ENCODE measurements around the gene CAMK1. TPM values are rescaled to one million over a fixed set of nuclear protein-coding genes. Genes with fewer than 3 reads are reported as not detected.
A peak's percentile ranks its signal among the peaks of the same experiment; 100 is the strongest.

The CAMK1 gene
- total RNA-seq, 2 experiments from 2014 or later: 0.74 to 1.1 TPM

DNA sequence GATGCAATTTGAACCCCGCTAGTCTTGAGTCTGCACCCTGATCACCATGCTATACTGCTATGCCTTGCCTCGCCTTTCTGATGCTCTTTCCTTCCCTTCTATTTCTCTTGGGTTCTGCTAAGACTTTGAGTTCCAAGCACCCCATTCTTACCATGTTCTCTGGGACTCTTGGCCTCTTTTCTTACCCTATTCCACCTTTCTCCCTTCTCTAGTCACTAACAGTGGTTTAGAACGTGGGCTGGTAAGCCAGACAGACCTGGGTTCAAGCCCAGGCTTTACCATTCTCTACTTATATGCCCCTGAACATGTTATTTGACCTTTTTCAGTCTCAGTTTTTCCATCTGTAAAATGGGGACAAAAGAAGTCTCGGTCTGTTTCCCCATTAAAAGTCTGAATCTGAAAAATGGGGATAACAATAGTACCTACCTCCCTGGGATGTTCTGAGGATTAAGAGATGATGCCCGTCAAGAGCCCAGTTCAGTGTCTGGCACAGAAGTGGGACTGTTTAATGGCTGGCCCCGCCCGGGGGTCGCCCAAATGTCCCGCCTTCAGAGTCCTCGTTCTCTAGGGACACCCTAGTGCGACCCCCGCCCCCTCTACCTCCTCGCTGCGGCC, 22.1 kb upstream of the CAMK1 start:
- Histone ChIP-seq H3K4me1 (ENCODE audit: insufficient read depth, low read length) (peaks cover 63% of the 10 kb centered on the region), H3K27ac (ENCODE audit: low read depth in 1 of 2, low read length in 2 of 2) (peak overlapping the region; percentile 95 to 98), H3K27me3 (ENCODE audit: control insufficient read depth in 1 of 2, insufficient read depth in 2 of 2, low read length in 2 of 2) (no peaks in the 10 kb centered on the region), H3K9me3 (ENCODE audit: control insufficient read depth in 1 of 2, insufficient read depth in 1 of 2, low read length in 2 of 2) (no peaks in the 10 kb centered on the region), H3K36me3 (ENCODE audit: insufficient read depth, low read length) (peaks cover 56% of the 10 kb centered on the region), H3K4me3 (ENCODE audit: low read length) (peak overlapping the region; percentile 99)
- Mint-ChIP-seq H3K9me3 (no peaks in the 10 kb centered on the region), H3K27ac (peak overlapping the region; percentile 99), H3K27me3 (no peaks in the 10 kb centered on the region), H3K4me3 (peak overlapping the region; percentile 99), H3K36me3 (ENCODE audit: low read depth) (peaks cover 73% of the 10 kb centered on the region), H3K4me1 (ENCODE audit: low read depth) (peaks cover 74% of the 10 kb centered on the region)
- intact Hi-C loops (cut with DNase I, micrococcal nuclease): loop anchor here (1.0 to 10.0 kb wide), 9 partner anchors 17 to 530 kb away; partner anchors contain the start of genes BRPF1 (in 2 of the 2), EMC3 (in 1 of the 2), MTMR14 (in 1 of the 2) and RPUSD3 (in 1 of the 2)
- ATAC-seq (ENCODE audit: poor library complexity) (no peak), DNase-seq (no peak)
- CTCF ChIA-PET: interaction anchor here (1.2 to 1.3 kb wide), 2 partner anchors 65 to 141 kb away, joined by 6 read pairs; partner anchors contain the start of gene CRELD1
- POLR2A ChIA-PET: interaction anchor here (0.9 to 2.7 kb wide), 22 partner anchors 11 to 529 kb away, joined by 3 to 64 read pairs (median 7); partner anchors contain the start of genes BRPF1, CAMK1, CRELD1 and EMC3
- TF ChIP-seq, protein P1, sequence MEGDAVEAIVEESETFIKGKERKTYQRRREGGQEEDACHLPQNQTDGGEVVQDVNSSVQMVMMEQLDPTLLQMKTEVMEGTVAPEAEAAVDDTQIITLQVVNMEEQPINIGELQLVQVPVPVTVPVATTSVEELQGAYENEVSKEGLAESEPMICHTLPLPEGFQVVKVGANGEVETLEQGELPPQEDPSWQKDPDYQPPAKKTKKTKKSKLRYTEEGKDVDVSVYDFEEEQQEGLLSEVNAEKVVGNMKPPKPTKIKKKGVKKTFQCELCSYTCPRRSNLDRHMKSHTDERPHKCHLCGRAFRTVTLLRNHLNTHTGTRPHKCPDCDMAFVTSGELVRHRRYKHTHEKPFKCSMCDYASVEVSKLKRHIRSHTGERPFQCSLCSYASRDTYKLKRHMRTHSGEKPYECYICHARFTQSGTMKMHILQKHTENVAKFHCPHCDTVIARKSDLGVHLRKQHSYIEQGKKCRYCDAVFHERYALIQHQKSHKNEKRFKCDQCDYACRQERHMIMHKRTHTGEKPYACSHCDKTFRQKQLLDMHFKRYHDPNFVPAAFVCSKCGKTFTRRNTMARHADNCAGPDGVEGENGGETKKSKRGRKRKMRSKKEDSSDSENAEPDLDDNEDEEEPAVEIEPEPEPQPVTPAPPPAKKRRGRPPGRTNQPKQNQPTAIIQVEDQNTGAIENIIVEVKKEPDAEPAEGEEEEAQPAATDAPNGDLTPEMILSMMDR (IDR thresholded peaks at IDR 0.05): no peak

- TF ChIP-seq, protein P1 (IDR thresholded peaks at IDR 0.05): no peak
- peak overlapping the region; percentile 99 for H3K27ac Mint-ChIP-seq
- peaks cover 75% of the 10 kb centered on the region for H3K4me1 Mint-ChIP-seq (ENCODE audit: low read depth)
- CTCF ChIA-PET: interaction anchor here (1.1 kb wide), 1 partner anchor 41 kb away, joined by 3 read pairs; the partner anchor contains the start of gene OGG1
- Histone ChIP-seq H3K36me3 (ENCODE audit: insufficient read depth, low read length) (peaks cover 58% of the 10 kb centered on the region), H3K4me1 (ENCODE audit: insufficient read depth, low read length) (peaks cover 60% of the 10 kb centered on the region), H3K4me3 (ENCODE audit: low read length) (peak overlapping the region; percentile 99), H3K27ac (ENCODE audit: low read depth in 1 of 2, low read length in 2 of 2) (no peak overlapping the region), H3K9me3 (ENCODE audit: control insufficient read depth in 1 of 2, insufficient read depth in 1 of 2, low read length in 2 of 2) (no peaks in the 10 kb centered on the region), H3K27me3 (ENCODE audit: control insufficient read depth in 1 of 2, insufficient read depth in 2 of 2, low read length in 2 of 2) (no peaks in the 10 kb centered on the region)
- POLR2A ChIA-PET: interaction anchor here (0.5 to 2.7 kb wide), 4 partner anchors 26 to 460 kb away, joined by 3 to 26 read pairs (median 4); partner anchors contain the start of gene JAGN1
- no peaks in the 10 kb centered on the region for H3K27me3 Mint-ChIP-seq
- peak overlapping the region; percentile 99 for H3K4me3 Mint-ChIP-seq
- H3K9me3 Mint-ChIP-seq: no peaks in the 10 kb centered on the region
- intact Hi-C loops (cut with DNase I, micrococcal nuclease): loop anchor here (5.0 to 10.0 kb wide), 5 partner anchors 51 to 531 kb away; partner anchors contain the start of genes BRPF1 (in 1 of the 2), EMC3 (in 1 of the 2), RPUSD3 (in 1 of the 2) and SEC13 (in 1 of the 2)
- peaks cover 76% of the 10 kb centered on the region for H3K36me3 Mint-ChIP-seq (ENCODE audit: low read depth)
- ATAC-seq (ENCODE audit: poor library complexity) (no peak), DNase-seq (no peak)
Measured at GRCh38 chr3:9791127-9791526, 21.4 kb upstream of the CAMK1 start.

DNA sequence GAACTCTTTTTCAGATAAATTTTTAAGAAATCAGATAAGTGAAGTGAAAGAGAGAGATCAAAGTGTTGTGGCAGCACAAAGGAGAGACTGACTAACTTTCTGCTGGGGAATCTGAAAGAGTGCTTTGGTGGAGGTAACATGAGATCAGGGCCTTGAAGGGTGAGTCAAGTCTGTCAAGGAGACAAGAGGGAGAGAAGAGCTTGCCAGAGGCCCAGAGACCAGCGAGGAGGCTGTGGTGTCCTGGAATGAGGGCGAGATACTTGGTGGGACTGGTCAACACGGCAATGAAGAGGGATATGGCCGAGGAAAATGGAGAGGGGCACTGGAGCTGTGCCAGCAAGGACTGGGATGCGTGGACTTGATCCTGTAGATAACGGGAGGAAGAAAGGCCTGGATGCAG, 18.0 kb upstream of the CAMK1 start:
- DNase-seq: no peak
- Mint-ChIP-seq H3K27ac (peak overlapping the region; percentile 44), H3K27me3 (no peaks in the 10 kb centered on the region), H3K9me3 (no peaks in the 10 kb centered on the region), H3K36me3 (ENCODE audit: low read depth) (peaks cover 70% of the 10 kb centered on the region), H3K4me3 (peak overlapping the region; percentile 54), H3K4me1 (ENCODE audit: low read depth) (peaks cover 55% of the 10 kb centered on the region)
- no peak overlapping the region for H3K27ac ChIP-seq (ENCODE audit: low read depth in 1 of 2, low read length in 2 of 2)
- no peak for ATAC-seq (ENCODE audit: poor library complexity)
- H3K36me3 ChIP-seq (ENCODE audit: insufficient read depth, low read length): peaks cover 73% of the 10 kb centered on the region
- no peaks in the 10 kb centered on the region for H3K27me3 ChIP-seq (ENCODE audit: control insufficient read depth in 1 of 2, insufficient read depth in 2 of 2, low read length in 2 of 2)
- peaks cover 31% of the 10 kb centered on the region for H3K4me1 ChIP-seq (ENCODE audit: insufficient read depth, low read length)
- TF ChIP-seq, protein P1 (IDR thresholded peaks at IDR 0.05): no peak
- CTCF ChIA-PET: no interaction called here
- H3K9me3 ChIP-seq (ENCODE audit: control insufficient read depth in 1 of 2, insufficient read depth in 1 of 2, low read length in 2 of 2): no peaks in the 10 kb centered on the region
- no peak overlapping the region for H3K4me3 ChIP-seq (ENCODE audit: low read length)
- intact Hi-C loops (cut with DNase I, micrococcal nuclease): no loop called here
- POLR2A ChIA-PET: no interaction called here

Data from CD4-positive, alpha-beta T cell (primary cell).